Upper lobe of right lung (tissue), 1 donor: Measurements from ENCODE around the gene STX11. TPM values are rescaled to one million over a fixed set of nuclear protein-coding genes. Genes with fewer than 3 reads are reported as not detected.
A peak's percentile ranks its signal among the peaks of the same experiment; 100 is the strongest.

ENCODE experiments used
- ATAC-seq: fragments of 200-7000 bp; cut with Tn5 transposase; one replicate; pipeline ENCODE4 v1.9.1; 2020; ENCODE audit warnings: mild to moderate bottlenecking, moderate library complexity
- DNase-seq: peaks from one replicate; pipeline ENCODE4 v3.0.0-alpha.2; 2020
- H3K27ac ChIP-seq: fragments of 200-600 bp; one replicate; pipeline ENCODE4 v1.8.0; 2022
- H3K27me3 ChIP-seq: fragments of 200-600 bp; one replicate; pipeline ENCODE4 v1.8.0; 2022; ENCODE audit warnings: mild to moderate bottlenecking
- H3K36me3 ChIP-seq: fragments of 200-600 bp; one replicate; pipeline ENCODE4 v1.8.0; 2022
- H3K4me1 ChIP-seq: fragments of 200-600 bp; one replicate; pipeline ENCODE4 v1.8.0; 2022
- H3K4me3 ChIP-seq: fragments of 200-600 bp; one replicate; pipeline ENCODE4 v1.8.0; 2022; ENCODE audit warnings: mild to moderate bottlenecking
- H3K9me3 ChIP-seq: fragments of 200-600 bp; one replicate; pipeline ENCODE4 v1.8.0; 2022
- CTCF ChIP-seq: fragments of 200-600 bp; IDR thresholded peaks from one replicate; pipeline ENCODE4 v1.8.0; 2022; ENCODE audit warnings: antibody characterized with exemption
- intact Hi-C: fragments of 100-400 bp; cut with DNase I; formaldehyde crosslinking; loops from one replicate; pipeline ENCODE4 v1.11.0; 2022
- total RNA-seq: library from RNA; stranded (reverse); fragmentation: NEBNext Ultra II Directional; extraction: Animal tissue kit (Norgen Biotek cat#: 25700); gene quantifications from one replicate; pipeline ENCODE4 v1.2.1, GENCODE V29; 2021
- donor health status: DM: no; HTN: yes; CAD: no; lungs with severe emphysema.

The STX11 gene
- total RNA-seq, 1 donor from 2014 or later, result 49.6 TPM

- H3K4me1 ChIP-seq, result peaks cover 16% of the 10 kb centered on the region
- no peaks in the 10 kb centered on the region for H3K36me3 ChIP-seq
- DNase-seq (peak; percentile 70), ATAC-seq (peak; percentile 42)
- intact Hi-C loops, result loop anchor here (10.0 kb wide), 1 partner anchor 111 kb away; no protein-coding TSS in a partner anchor
- H3K4me3 ChIP-seq, result peak overlapping the region; percentile 77
- H3K27ac ChIP-seq, result peak overlapping the region; percentile 99
- H3K9me3 ChIP-seq, result no peaks in the 10 kb centered on the region
- no peak for TF ChIP-seq CTCF
- H3K27me3 ChIP-seq, result no peaks in the 10 kb centered on the region
These were observed 65.2 kb downstream of the STX11 start for GRCh38 chr6:144215402-144215931.

GRCh38 chr6:144215932-144216667 is 65.8 kb downstream of the STX11 start:
- peak; percentile 93 for ATAC-seq
- Histone ChIP-seq H3K27me3 (no peaks in the 10 kb centered on the region), H3K4me1 (peaks cover 16% of the 10 kb centered on the region), H3K36me3 (no peaks in the 10 kb centered on the region), H3K27ac (peak overlapping the region; percentile 99), H3K4me3 (peak overlapping the region; percentile 77), H3K9me3 (no peaks in the 10 kb centered on the region)
- TF ChIP-seq CTCF, result peak; percentile 66
- DNase-seq, result peak; percentile 97
- intact Hi-C loops, result loop anchor here (10.0 kb wide), 1 partner anchor 111 kb away; no protein-coding TSS in a partner anchor

GRCh38 chr6:144216668-144217218 is 66.4 kb downstream of the STX11 start:
- Histone ChIP-seq H3K27me3 (no peaks in the 10 kb centered on the region), H3K36me3 (no peaks in the 10 kb centered on the region), H3K27ac (peak overlapping the region; percentile 99), H3K9me3 (no peaks in the 10 kb centered on the region), H3K4me3 (peak overlapping the region; percentile 77), H3K4me1 (peaks cover 16% of the 10 kb centered on the region)
- ATAC-seq, result peak; percentile 63
- peak; percentile 3 for TF ChIP-seq CTCF
- intact Hi-C loops, result loop anchor here (10.0 kb wide), 1 partner anchor 112 kb away; no protein-coding TSS in a partner anchor
- DNase-seq, result peak; percentile 90

GRCh38 chr6:144217264-144217663 is 66.9 kb downstream of the STX11 start:
- Histone ChIP-seq H3K27me3 (no peaks in the 10 kb centered on the region), H3K4me3 (peak overlapping the region; percentile 77), H3K9me3 (no peaks in the 10 kb centered on the region), H3K27ac (peak overlapping the region; percentile 99), H3K4me1 (peaks cover 16% of the 10 kb centered on the region), H3K36me3 (no peaks in the 10 kb centered on the region)
- intact Hi-C loops, result loop anchor here (10.0 kb wide), 1 partner anchor 112 kb away; no protein-coding TSS in a partner anchor
- ATAC-seq (no peak), DNase-seq (no peak)
- no peak for TF ChIP-seq CTCF

- no peaks in the 10 kb centered on the region for H3K9me3 ChIP-seq
- H3K36me3 ChIP-seq, result no peaks in the 10 kb centered on the region
- intact Hi-C loops, result loop anchor here (10.0 kb wide), 1 partner anchor 113 kb away; no protein-coding TSS in a partner anchor
- ATAC-seq, result no peak
- no peaks in the 10 kb centered on the region for H3K27me3 ChIP-seq
- DNase-seq, result no peak
- H3K27ac ChIP-seq, result no peak overlapping the region
- H3K4me3 ChIP-seq, result no peak overlapping the region
- peaks cover 16% of the 10 kb centered on the region for H3K4me1 ChIP-seq
- TF ChIP-seq CTCF, result no peak
These were observed 67.5 kb downstream of the STX11 start for GRCh38 chr6:144217797-144218196.
